Endothelial cell of umbilical vein (primary cell): ENCODE measurements around the gene PLB1.

Source experiments
- FOS ChIP-seq: IDR thresholded peaks from 2 replicates; pipeline ENCODE4 v1.6.1; 2011; ENCODE audit warnings: mild to moderate bottlenecking, low read length, moderate library complexity, borderline replicate concordance; ENCODE audit not compliant: insufficient read depth
- GATA2 ChIP-seq: IDR thresholded peaks from 2 replicates; pipeline ENCODE4 v1.7.0; 2011; ENCODE audit warnings: low read depth, mild to moderate bottlenecking, moderate library complexity, mixed read lengths, low read length; ENCODE audit not compliant: insufficient read length, insufficient read depth
- MYC ChIP-seq: IDR thresholded peaks from one replicate; pipeline ENCODE4 v1.6.1; 2011; ENCODE audit warnings: mild to moderate bottlenecking, low read depth, low read length
- POLR2A ChIP-seq: IDR thresholded peaks from 2 replicates; pipeline ENCODE4 v1.6.1; 2012; ENCODE audit warnings: low read depth, mild to moderate bottlenecking, control low read depth, low read length
- POLR2AphosphoS5 ChIP-seq: IDR thresholded peaks from 2 replicates; pipeline ENCODE4 v1.6.1; 2012; ENCODE audit warnings: low read depth, mild to moderate bottlenecking, control low read depth, low read length, moderate library complexity; ENCODE audit not compliant: insufficient read depth
- TF ChIP-seq, protein P1 (sequence below), 2 donors: IDR thresholded peaks; 1 replicate in 1 of 2; 2 replicates in 1 of 2; pipeline ENCODE4 v1.5.1; 2011; ENCODE audit warnings: low read length in 2 of 2, mild to moderate bottlenecking in 2 of 2, moderate library complexity in 2 of 2, control low read depth in 1 of 2, inconsistent platforms in 1 of 2, low read depth in 1 of 2; ENCODE audit not compliant: insufficient read depth in 1 of 2; ENCODE audit errors: extremely low read depth in 1 of 2

DNA sequence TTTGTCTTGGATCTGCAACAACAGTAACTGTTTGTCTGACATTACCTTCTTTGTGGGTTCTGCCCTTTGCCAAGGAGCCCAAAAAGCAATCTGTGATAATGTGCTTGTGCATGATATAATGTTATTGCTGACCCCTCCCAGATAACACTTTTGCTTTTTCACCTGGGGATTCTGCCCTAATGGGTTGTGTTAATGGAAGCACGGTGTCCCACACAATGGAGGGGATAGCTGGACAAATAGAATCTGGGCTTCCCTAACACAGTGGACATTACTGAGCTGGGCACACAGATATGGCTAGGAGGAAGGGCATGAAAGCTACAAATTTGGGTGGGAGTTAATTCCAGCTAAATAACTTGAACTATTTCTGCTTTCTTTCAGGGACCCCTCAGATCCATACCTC lies 20.6 kb downstream of the PLB1 start:
- TF ChIP-seq POLR2AphosphoS5, result no peak
- TF ChIP-seq, protein P1, sequence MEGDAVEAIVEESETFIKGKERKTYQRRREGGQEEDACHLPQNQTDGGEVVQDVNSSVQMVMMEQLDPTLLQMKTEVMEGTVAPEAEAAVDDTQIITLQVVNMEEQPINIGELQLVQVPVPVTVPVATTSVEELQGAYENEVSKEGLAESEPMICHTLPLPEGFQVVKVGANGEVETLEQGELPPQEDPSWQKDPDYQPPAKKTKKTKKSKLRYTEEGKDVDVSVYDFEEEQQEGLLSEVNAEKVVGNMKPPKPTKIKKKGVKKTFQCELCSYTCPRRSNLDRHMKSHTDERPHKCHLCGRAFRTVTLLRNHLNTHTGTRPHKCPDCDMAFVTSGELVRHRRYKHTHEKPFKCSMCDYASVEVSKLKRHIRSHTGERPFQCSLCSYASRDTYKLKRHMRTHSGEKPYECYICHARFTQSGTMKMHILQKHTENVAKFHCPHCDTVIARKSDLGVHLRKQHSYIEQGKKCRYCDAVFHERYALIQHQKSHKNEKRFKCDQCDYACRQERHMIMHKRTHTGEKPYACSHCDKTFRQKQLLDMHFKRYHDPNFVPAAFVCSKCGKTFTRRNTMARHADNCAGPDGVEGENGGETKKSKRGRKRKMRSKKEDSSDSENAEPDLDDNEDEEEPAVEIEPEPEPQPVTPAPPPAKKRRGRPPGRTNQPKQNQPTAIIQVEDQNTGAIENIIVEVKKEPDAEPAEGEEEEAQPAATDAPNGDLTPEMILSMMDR (IDR thresholded peaks at IDR 0.05; ENCODE audit: extremely low read depth in 1 of 2, insufficient read depth in 1 of 2, low read depth in 1 of 2, low read length in 2 of 2), result no peak
- TF ChIP-seq FOS, result no peak
- TF ChIP-seq POLR2A, result no peak
- TF ChIP-seq MYC, result no peak
- TF ChIP-seq GATA2, result no peak
